ENCODE data around the gene CAV3. TPM values are rescaled to one million over a fixed set of nuclear protein-coding genes. Genes with fewer than 3 reads are reported as not detected.

The CAV3 gene
- polyA plus RNA-seq, 1 donor (not counting 4 experiments of a cell fraction or from before 2014, with no cell fraction given): not detected

- Histone ChIP-seq H3K79me2 (ENCODE audit: control insufficient read depth, insufficient read depth, low read length) (no peaks in the 10 kb centered on the region), H3K4me1 (ENCODE audit: control insufficient read depth, extremely low read depth, insufficient read depth, low read length) (peaks cover 14% of the 10 kb centered on the region), H3K9me1 (ENCODE audit: control insufficient read depth, extremely low read depth, insufficient read depth, low read length) (no peaks in the 10 kb centered on the region), H3K9ac (ENCODE audit: control insufficient read depth, extremely low read depth, insufficient read depth, low read length) (no peak overlapping the region), H3K4me2 (ENCODE audit: control insufficient read depth, extremely low read depth, insufficient read depth, low read depth, low read length) (peak overlapping the region; percentile 52), H3K27ac (ENCODE audit: control insufficient read depth, insufficient read depth, low read length) (no peak overlapping the region), H3K9me3 (ENCODE audit: control insufficient read depth, low read depth, low read length) (no peaks in the 10 kb centered on the region), H3K27me3 (ENCODE audit: control insufficient read depth, extremely low read depth, insufficient read depth, low read length) (no peaks in the 10 kb centered on the region), H3K36me3 (ENCODE audit: control insufficient read depth in 2 of 2, extremely low read depth in 1 of 2, insufficient read depth in 2 of 2, low read length in 2 of 2) (no peaks in the 10 kb centered on the region), H2AFZ (ENCODE audit: control insufficient read depth, low read length) (no peak overlapping the region), H3K4me3 (ENCODE audit: control insufficient read depth in 2 of 3, extremely low read depth in 1 of 3, insufficient read depth in 2 of 3, low read depth in 1 of 3, low read length in 3 of 3) (no peak overlapping the region), H4K20me1 (ENCODE audit: control insufficient read depth, extremely low read depth, insufficient read depth, low read length) (no peaks in the 10 kb centered on the region)
- peak; percentile 53 for DNase-seq (ENCODE audit: low read depth, low spot score)
- TF ChIP-seq CTCF (optimal IDR thresholded peaks at IDR 0.05 in 1 of 3, IDR thresholded peaks at IDR 0.05 in 1 of 3, conservative IDR thresholded peaks at IDR 0.05 in 1 of 3; ENCODE audit: extremely low read depth in 1 of 3, insufficient read depth in 2 of 3, low read length in 3 of 3) (no peak), EZH2 (IDR thresholded peaks at IDR 0.05; ENCODE audit: low read length) (no peak)
- peak; percentile 78 for FAIRE-seq
- dilution Hi-C loops (cut with MboI; ENCODE audit: extremely low pct_ligation_motif_present, low sequenced_read_pairs): no loop called here
Observed at GRCh38 chr3:8712045-8712907, 21.3 kb upstream of the CAV3 start.

- Histone ChIP-seq H3K9ac (ENCODE audit: control insufficient read depth, extremely low read depth, insufficient read depth, low read length) (no peak overlapping the region), H3K27ac (ENCODE audit: control insufficient read depth, insufficient read depth, low read length) (no peak overlapping the region), H3K4me2 (ENCODE audit: control insufficient read depth, extremely low read depth, insufficient read depth, low read depth, low read length) (peak overlapping the region; percentile 52), H3K4me3 (ENCODE audit: control insufficient read depth in 2 of 3, extremely low read depth in 1 of 3, insufficient read depth in 2 of 3, low read depth in 1 of 3, low read length in 3 of 3) (no peak overlapping the region), H3K27me3 (ENCODE audit: control insufficient read depth, extremely low read depth, insufficient read depth, low read length) (no peaks in the 10 kb centered on the region), H3K36me3 (ENCODE audit: control insufficient read depth in 2 of 2, extremely low read depth in 1 of 2, insufficient read depth in 2 of 2, low read length in 2 of 2) (no peaks in the 10 kb centered on the region), H2AFZ (ENCODE audit: control insufficient read depth, low read length) (no peak overlapping the region), H3K4me1 (ENCODE audit: control insufficient read depth, extremely low read depth, insufficient read depth, low read length) (peaks cover 14% of the 10 kb centered on the region), H3K9me3 (ENCODE audit: control insufficient read depth, low read depth, low read length) (no peaks in the 10 kb centered on the region), H3K9me1 (ENCODE audit: control insufficient read depth, extremely low read depth, insufficient read depth, low read length) (no peaks in the 10 kb centered on the region), H4K20me1 (ENCODE audit: control insufficient read depth, extremely low read depth, insufficient read depth, low read length) (no peaks in the 10 kb centered on the region), H3K79me2 (ENCODE audit: control insufficient read depth, insufficient read depth, low read length) (no peaks in the 10 kb centered on the region)
- FAIRE-seq: no peak
- DNase-seq (ENCODE audit: low read depth, low spot score): no peak
- TF ChIP-seq CTCF (optimal IDR thresholded peaks at IDR 0.05 in 1 of 3, IDR thresholded peaks at IDR 0.05 in 1 of 3, conservative IDR thresholded peaks at IDR 0.05 in 1 of 3; ENCODE audit: extremely low read depth in 1 of 3, insufficient read depth in 2 of 3, low read length in 3 of 3) (no peak), EZH2 (IDR thresholded peaks at IDR 0.05; ENCODE audit: low read length) (no peak)
- dilution Hi-C loops (cut with MboI; ENCODE audit: extremely low pct_ligation_motif_present, low sequenced_read_pairs): no loop called here
Observed at GRCh38 chr3:8712908-8713255, 20.7 kb upstream of the CAV3 start.
